ENCODE data around the gene GPX5. TPM values are rescaled to one million over a fixed set of nuclear protein-coding genes. Genes with fewer than 3 reads are reported as not detected.

GPX5 gene
- not detected in 2 replicates for total RNA-seq

DNA sequence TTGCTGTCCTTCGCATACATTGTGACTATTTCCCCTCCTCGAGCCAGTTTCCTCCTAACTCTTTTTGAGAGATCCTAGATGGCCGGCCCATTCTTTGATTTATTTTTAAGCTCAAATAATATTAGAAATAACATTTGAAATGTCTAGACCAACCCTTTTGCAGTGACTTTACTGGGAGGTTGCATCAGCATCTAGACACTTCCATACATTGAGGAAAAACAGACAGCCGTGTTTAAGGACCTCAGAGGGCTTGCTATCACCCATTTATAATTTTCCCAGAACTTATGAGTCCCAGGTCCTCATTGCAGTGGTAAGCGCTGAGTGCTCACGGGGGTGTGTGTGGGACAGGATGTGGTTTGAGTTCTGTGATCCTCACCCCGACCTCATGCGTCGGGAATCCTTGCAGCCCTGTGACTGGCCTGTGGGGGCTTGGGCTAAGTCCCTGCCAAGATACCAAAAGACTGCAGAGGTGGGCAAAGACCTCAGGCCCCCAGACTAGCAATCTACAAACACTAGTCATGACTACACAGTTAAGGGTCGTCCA is at the start of gene GPX5:
Gene GPX5 (plus strand): TSS at position 386 of the 544 bp plus-strand sequence. CDS start 133 bp downstream, at position 519.

DNA sequence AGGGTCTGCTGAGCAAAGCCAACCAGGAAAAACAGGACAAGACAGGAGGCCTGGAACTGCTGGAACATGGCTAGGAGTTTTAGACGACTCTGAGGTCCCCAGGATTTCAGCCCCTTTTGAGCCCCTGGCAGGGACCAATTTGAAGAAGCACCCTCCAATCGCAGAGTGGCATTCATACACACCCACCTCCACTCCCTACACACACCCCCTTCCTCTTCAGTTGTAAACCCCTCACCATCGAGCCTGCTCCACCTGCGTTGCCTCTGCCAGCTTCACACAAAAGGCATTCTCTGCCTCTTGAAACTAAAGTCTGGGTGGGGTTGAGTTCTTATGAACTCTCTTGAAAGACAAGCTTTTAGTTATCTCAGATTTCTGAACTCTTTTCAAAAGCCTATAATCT is 10.0 kb upstream of the GPX5 start, which contains the start of gene GPX6:
Gene GPX6 (minus strand): TSS at position 118 of the 400 bp plus-strand sequence. CDS start 50 bp downstream, at position 68.

Other genes with a start within 250 kb of the GPX5 start
- gene PGBD1, start 244.3 kb upstream of the GPX5 start, total RNA-seq: 5.3 and 7.0 TPM in 2 replicates
- 1.3 and 2.3 TPM in 2 replicates for gene ZSCAN31, start 189.7 kb upstream of the GPX5 start, total RNA-seq
- 2.6 and 3.1 TPM in 2 replicates for gene ZKSCAN3, start 175.9 kb upstream of the GPX5 start, total RNA-seq
- 6.7 and 7.2 TPM in 2 replicates for gene ZSCAN12, start 126.1 kb upstream of the GPX5 start, total RNA-seq
- gene ZSCAN23, start 82.4 kb upstream of the GPX5 start, total RNA-seq: 4.0 and 4.5 TPM in 2 replicates
- not detected in 2 replicates for gene GPX6, start 10.1 kb upstream of the GPX5 start, total RNA-seq